CD4-positive, alpha-beta T cell treated with Interleukin-12 subunit alpha and Interleukin-12 subunit beta, for 1 hour (primary cell): ENCODE data around the gene TNFAIP8L3.
"Not testable (repeated sequence)": the region's sequence is repeated elsewhere in the genome, so short reads cannot be mapped to it uniquely, and the experiment has no call there.

Experiments
- DNase-seq: peaks from one replicate; pipeline ENCODE4 v3.0.0-alpha.2; 2020

The TNFAIP8L3 gene

DNA sequence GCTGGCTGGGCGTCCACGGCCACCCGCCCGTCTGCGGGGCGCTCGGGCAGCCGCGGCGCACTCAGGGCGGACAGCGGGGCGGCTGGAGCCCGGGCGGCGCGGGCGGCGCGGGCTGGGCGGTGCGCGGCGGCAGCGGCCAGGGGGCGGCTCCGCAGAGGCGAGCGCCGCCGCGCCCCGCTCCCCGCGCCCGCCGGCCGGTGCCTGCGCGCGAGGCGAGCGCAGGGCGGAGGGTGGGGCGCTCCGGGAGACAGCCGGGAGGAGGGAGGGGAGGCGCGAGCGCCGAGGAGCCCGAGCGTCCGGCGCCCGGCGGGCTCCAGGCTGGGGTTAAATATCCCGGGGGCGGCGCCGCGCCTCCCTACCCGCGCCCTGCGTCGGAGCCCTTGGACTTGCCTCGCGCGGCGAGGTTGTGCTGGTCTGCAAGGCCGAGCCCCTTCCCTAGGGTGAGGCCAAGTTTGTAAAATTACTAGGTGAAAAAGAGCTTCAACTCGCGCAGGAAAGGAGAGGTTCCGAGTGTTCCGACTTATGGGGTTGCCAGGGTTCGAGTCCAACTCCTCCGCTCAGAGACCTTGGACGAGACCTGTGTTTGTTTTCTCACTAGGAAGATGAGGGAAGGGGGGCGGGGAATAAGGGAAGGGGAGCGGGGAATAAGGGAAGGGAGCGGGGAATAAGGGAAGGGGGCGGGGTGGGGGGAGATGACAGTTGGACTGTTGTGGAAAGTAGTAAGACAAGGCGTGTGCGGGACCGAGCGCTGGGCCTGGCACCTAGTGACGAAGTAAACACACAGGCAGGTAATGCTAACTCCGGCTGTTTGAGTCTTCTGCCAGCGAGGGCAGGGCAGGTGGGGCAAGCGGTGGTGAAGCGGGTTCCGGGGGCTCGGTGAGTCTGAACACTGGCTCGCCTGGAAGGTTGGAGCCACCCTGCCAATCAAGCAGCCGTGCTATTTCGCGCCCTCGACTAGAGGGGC is at the start of gene TNFAIP8L3:
Gene TNFAIP8L3, minus strand, starts transcription at position 301 of the 964 bp plus-strand sequence. CDS start 311 bp downstream, outside the sequence.
- no peak for DNase-seq

DNA sequence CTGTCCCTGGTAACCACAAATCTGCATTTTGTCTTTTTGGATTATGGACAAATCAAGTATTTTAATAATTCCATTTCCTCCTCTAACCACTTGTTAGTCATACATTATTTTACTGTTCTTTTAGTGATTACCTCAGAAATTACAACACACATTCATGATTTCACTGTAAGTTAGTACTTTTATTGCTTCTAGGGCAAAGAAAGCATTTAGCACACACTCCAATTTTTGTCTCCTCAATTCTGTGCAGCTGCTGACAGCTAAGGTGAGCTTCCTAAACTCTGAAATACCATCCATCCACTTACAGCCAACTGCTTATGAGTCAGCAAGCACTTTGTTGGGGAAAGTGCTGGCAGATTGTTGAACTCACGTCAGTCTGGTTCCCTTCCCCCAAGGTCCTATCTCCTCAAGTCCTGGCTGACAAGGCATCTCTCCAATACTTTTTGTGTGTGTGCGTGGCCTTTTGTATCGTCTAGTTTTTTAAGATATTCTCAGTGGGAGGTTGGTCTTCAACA is 49.4 kb upstream of the TNFAIP8L3 start:
- no peak for DNase-seq

DNA sequence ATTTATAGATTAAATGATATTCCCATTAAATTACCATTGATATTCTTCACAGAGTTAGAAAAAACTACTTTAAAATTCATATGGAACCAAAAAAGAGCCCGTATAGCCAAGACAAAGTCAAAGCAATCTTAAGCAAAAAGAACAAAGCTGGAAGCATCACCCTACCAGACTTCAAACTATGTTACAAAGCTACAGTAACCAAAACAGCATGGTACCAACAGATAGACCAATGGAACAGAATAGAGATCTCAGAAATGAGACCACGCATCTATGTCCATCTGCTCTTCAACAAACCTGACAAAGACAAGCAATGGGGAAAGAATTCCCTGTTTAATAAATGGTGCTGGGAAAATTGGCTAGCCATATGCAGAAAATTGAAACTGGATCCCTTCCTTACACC is 45.6 kb upstream of the TNFAIP8L3 start:
- DNase-seq, result not testable (repeated sequence)

DNA sequence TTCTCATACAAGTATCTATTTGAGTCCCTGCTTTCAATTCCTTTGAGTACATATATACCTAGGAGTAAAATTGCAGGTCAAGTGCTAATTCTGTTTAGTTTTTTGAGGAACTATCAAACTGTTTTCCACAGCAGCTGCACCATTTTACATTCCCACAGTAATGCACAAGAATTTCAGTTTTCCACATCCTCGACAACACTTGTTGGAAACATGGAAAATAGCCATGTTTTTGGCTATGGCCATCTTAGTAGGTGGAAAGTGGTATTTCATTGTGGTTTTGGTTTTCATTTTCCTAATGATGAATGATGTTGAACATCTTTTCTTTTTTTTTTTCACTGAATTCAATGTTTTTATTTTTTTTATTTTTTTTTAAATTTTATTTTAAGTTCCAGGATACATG is 44.4 kb upstream of the TNFAIP8L3 start:
- DNase-seq, result no peak

DNA sequence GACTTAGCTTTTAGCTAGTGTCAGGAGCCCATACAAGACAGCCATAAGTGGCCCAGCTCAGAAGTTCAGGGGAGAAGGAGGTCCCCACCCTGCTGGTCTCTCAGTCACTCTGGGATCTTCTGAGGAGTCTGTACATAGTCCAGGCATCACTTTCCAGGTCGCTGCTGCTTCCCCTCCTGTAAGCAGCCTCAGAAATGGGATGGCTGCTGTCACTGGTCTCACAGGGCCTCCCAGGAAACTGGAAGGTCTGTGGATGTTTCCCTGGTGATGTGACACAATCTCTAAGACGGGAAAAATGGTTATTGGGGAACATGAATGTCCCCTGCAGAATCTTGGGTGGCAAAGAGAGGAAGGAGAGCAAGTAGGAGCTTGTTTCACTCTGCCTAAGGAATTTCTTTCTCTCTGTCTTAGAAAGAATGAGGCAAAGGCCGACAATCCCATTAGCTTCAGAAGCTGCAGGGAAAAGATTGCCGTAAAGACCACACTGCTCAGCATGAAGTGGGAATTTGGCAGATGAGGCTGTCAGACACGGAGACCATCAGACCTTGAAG is 43.2 kb upstream of the TNFAIP8L3 start:
- no peak for DNase-seq

DNA sequence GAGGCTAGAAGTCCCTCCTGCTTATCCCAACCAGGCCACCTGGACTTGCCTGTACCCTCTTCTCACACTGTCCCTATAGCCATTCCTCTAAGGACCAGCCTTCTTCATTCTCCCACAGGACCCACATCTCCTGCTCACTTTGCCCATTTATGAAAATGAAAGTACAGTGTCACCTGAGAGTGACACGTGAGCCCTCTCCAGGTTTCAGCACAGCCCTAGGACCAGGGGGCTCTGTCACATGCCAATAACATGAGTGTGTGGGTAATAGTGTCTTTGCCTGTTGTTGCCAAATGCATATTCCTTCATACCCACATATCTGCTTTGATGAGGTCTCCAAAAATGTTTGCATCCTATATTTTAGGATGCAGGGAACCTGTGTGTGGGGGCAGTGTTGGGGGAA is 42.3 kb upstream of the TNFAIP8L3 start:
- no peak for DNase-seq

DNA sequence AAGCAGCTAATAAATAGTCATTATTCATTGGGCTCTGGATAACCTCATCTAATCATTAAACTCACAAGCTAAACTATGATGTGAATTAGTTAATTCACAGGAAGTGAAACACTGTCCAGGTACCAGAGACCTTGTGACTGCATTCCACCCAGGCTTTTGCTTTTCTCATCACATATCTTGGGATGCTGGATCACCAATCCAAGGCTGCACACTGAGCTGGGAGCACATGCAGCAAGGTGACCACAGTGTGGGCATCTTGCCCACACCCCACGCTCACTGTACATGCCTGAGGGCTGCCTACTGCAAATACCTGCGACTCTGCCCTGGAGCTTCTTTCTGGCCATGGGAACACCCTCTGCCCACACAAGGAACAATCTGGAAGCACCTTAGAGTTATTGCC is 40.6 kb upstream of the TNFAIP8L3 start:
- no peak for DNase-seq

DNA sequence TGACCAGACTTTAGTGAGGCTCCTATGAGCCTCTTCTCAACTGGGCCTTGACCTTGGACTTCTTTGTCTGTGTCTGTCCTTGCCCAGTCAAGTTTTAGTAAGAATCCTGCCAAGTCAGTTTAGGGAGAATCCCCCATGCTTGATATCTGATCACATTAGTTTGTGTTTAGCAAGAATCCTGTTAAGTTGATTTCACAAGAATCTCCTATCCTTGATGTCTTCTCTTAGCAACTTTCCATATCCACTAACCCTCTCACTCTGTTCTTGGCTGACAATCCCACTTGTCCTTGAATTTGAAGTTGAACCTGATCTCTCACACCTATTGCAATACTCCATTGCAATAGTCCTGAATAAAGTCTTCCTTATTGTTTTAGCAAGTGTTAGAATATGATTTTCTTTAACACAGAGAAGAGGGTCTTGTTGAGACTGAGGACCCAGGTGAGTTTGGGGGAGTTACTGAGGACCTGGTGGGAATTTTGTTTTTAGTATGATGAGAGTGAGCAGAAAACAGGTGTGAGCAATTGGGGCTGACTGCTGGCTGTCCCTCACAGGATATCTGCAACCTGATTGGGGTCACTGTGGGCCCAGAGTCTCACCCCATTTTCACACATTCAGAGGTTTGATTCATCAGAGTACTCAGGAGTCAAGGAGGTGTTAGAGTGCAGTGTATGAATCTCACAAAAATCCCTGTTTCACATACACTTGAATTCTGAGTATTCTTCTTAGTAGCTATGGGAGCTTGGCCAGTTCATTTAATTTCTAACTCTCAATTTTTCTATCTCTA is 39.9 kb upstream of the TNFAIP8L3 start:
- no peak for DNase-seq

DNA sequence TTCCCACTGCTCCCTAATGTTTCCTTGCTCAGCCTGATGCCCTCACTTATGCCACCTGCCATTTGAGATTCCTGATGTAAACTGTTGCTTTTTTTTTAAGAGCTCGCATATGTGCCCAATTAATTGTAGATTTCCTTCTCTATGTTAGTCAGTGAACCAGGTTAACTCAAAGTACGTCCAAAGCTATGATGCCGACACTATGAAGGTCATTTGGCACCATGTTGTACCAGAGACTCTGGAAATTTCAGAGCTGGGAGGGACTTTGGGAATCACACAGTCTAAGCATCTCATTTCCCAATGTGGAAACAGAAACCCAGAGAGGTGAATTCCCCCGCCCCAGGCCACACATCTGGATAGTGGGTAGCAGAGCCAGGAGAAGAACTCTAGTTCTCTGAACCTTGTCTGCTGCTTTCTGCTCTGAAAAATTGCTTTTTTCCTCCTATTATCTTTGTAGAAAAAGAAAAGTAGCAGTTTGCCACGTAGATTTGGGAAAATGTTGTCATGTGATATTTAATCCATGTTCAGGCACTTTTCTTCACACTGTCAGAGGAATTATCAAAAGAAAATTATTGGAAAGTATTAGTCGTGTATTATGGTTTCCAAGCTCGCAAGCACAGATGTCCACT is 38.5 kb upstream of the TNFAIP8L3 start:
- DNase-seq, result no peak

DNA sequence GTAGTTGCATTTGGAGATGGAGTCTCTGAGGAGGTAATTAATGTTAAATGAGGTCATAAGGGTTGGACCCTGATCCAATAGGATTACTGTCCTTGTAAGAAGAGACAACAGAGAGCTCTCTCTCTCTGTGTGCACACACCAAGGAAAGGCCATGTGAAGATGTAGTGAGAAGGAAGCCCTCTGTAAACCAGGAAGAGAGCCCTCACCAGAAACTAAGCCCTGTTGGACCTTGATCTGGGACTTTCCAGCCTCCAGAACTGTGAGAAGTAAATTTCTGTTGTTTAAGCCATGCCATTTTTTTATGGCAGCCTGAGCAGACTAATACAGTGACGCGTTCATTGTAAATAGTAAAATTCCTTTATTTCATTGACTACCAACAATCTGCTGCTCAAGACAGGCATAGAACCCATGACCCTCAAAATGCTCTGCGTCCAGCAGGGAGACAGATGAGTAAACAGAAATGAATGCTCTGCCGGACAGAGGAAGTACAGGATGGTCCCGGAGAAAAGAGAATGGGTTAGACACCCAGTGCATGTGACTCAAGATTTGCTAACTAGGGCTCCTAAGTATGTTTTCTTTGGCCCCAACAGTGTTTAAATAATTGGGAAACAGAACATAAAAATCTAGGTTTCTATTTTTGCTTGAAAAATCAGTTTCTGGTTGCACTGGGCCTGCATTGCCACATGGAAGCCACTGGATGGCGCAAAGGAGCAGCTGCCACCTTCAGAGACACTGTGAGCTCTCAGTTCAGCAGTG is 37.9 kb upstream of the TNFAIP8L3 start:
- DNase-seq, result no peak

DNA sequence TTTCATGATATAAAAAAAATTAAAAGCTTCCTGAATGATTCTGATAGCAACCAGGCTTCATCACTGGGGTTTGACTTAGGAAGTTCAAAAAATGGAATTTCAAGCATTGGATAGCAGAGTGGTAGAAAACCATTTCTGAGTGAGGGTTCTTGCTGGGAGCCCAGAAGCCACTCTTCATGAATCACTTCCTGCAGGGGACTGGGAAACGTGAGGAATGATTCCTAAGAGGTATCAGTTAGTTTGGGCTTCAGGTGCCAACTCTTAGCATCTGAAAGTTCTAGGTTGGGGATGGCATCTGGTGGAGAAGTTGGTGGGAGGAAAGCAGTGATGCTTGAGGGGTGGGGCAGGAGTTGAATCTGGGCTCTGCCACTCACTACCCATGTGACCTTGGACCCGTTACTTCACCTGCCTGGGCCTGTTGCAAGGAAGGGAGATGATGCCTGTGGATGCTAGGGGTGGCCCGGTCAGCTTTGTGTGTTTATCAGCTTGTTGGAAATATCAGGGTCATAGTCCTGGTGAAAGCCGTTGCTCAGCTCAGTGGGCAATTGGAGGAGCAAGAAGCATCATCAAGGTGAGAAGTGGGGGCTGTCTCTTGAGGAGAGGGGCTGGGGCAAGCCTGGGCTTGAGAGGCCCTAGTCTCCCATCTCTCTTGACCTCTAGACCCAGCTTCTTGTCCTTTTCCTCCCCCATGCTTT is 37.0 kb upstream of the TNFAIP8L3 start:
- no peak for DNase-seq

DNA sequence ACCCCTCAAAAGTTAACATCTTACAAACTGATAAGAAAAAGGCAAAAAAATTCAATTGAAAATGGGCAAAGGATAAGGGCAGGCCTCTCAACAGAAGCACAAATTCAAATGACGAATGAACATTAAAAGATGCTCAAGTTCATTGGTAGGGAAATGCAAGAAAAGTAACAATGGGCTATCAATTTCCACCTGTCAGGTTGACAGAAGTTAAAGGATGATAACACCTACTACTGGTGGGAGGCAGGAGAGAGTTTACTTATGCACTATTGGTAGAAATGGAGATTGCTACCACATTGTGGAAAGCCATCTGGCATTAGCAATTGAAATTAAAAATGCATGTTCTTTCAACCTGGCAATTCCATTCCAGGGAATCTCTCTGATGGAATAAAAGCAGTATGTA is 35.6 kb upstream of the TNFAIP8L3 start:
- DNase-seq, result no peak

DNA sequence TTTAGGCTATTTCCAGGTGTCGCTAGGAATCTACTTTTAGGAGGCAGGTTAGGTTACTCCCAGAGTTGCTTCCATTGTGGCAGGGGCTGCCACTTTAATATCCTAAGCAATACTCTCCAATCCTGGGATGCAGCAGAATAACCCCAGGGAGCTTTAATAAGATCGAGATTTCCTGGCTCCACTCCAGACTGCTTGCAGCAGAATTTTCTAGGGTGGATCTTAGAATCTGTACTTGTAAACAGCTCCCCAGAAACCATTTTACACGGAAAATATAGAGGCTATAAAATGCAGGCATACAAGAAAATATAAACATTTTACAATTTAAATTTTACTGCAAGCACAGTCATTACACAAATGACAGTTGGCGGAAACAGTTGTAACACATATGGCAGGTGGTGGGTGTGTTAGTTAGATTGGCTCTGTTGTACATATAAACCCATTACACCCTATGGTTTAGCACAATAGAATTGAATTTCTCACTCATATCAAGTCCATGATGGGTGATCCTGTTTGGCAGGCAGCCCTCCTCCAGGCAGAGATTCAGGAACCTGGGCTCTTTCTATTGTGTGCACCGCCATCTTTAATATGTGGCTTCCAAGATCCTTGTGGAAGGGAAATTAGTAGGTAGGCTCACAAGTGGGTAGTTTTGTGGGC is 35.0 kb upstream of the TNFAIP8L3 start:
- no peak for DNase-seq

DNA sequence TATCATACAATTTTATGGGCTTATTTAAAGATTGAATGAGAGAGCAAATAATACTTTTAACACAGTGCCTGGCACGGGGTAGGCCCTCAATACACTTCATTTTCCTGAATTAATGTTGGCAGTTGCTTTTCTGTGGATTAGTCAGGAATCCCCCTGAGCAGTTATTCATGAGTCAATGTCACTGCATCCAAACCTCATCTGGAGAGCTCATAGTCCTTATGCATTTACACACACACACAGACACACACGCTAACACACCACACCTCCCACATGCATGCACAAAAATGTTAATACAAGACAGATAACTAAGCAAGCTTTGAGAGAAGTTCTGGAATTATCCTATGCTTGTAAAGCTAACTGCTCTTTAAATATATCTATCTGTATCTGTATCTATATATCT is 34.0 kb upstream of the TNFAIP8L3 start:
- no peak for DNase-seq

DNA sequence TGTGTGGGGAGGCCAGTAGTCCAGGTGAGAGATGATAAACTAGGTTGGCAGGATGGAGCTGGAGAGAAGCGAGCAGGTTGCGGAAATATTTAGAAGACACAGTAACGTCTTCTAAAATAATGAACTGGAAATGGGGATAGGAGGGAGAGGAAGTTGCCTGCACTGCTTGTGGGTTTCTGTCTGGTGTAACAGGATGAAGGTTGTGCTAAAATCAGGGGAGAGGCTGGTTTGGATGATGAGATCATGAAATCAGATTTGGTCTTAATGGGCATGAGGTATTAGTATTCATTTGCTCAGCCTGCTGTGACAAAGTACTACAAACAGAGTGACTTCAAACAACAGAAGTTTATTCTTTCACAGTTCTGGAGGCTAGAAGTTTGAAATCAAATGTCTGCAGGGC is 32.1 kb upstream of the TNFAIP8L3 start:
- no peak for DNase-seq

DNA sequence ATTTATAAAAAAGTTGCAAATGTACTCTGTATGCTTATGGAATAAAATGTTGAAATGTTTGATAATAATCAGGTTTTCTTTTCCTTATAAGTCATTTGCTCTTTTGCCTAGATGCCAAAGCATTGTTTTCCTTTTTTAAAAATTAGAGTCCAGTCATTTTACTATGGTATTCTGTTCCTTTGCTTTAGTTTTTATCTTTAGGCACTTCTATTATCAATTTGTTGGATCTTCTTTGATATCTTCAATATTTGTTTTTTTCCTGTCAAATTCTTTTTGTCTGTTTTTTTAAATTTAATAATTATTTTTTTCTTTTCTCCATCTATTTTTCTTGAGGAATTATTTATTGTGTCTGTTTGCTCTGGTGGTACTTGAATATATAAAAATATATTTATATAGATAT is 28.3 kb upstream of the TNFAIP8L3 start:
- not testable (repeated sequence) for DNase-seq

DNA sequence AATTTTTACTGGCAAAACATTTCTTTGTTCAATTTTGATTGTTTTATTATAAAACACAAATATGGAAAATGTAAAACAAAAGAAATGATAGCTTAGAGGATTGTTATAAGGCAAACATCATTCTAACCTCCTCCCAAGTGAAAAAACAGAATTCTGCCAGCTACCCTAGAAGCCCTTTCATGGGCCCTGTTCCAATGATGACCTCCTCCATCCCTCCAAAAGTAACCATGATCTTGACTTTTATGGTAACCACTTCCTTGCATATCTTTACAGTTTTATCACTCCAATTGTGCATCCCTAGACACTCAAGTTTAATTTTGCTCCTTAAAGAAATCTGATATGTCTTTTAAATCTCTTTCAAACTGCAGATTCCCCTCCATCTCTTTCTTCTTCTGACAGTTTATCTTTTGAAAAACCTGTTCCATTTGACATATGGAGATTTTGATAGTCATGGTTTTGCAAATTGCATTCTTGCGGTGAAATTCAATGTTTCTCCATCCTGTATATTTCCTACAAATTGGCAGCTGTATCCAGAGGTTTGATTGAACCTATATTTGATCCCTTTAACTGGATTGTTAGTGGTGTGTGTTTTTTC is 27.0 kb upstream of the TNFAIP8L3 start:
- no peak for DNase-seq

DNA sequence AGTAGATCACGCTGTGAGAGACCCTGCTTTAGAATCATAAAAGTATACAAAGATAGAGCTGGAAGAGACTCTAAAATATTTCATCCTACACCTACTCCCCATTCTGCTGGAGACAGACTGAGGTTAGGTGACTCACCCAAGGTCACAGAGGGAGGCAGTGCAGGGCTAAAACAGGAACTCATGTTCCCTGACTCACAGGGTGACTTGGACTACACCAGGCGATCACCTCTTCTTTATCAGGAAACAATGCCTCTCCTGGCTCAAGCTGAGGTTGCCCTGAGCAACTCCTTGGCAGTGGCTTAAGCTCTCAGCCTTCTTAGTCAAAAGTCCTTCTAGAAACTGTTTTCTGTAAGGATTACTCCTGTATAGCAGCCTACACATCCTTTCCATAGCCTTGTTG is 26.4 kb upstream of the TNFAIP8L3 start:
- DNase-seq, result no peak

DNA sequence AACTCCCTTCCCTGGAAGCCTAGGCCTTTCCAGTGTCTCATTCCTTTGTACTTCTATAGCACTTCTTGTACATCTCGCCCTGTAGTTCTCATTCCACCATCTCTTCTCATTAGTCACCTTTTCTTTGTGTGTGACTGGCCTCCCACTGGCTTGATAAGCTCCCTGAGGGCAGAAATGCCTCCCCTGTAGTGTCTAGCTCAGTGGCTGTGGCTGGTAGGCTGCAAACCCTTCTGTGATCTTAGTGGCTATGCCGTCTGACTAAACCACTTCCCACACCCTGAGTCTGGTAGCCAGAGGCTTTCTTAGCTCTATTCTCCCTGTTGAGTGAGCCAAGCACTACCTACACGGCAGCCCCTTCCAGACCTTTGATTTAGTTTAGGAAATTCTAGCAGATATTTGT is 24.4 kb upstream of the TNFAIP8L3 start:
- no peak for DNase-seq

DNA sequence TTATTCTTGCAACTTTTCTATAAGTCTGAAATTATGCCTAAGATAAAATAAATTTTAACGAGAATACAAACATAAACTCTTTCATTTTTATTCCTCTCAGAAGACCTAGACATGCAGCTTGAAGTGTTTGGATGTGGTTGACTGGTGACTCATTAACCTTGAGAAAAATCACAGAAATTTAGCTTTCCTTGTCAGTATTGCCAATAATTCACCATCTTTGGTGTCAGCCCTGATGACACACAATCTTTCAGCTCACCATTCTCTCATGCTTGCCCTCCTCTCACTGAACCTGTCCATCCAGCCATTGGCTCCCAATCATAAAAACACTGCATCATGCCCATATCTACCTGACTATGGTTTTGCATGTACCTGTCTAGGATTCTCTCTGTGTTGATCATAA is 22.6 kb upstream of the TNFAIP8L3 start:
- no peak for DNase-seq
